HG02610 (cell line): ENCODE results near the gene PXDN.

Experiments used
- ATAC-seq: cut with Tn5 transposase; IDR thresholded peaks from one replicate; pipeline ENCODE4 v1.9.1; 2021; ENCODE audit warnings: mild to moderate bottlenecking, moderate library complexity; ENCODE audit not compliant: unreplicated experiment

Gene PXDN

DNA sequence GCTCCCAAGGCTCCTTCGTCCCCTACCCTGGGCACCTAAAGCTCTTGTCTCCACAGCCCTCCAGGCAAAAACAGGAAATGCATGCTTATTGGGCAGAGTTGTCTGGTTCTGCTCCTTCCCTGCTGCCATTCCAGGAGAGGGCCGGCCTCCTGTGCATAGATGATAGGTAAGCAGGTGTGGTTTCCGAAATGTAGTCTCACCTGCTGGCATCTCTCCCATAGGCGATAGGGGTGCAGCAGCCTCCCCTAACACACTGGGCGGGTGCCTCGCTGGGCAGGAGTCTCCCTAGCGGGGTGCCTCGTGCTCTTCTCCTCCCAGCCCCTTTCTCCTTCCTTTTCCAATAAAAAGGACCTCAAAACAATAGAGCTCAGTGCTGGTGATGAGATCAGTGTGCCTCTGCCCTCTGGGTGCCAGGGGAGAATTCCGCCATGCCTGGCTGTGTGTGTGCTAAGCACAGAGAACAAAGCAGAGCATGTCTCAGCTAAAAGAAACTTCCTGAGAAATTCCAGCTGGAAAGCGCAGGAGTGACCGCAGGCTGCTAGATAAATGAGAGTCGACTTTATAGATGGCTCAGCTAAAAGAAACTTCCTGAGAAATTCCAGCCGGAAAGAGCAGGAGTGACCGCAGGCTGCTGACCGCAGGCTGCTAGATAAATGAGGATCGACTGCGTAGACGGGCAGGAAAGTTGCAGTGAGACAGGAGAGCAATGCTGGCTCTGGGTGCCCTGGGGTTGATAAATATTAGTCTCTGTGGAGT, 11.3 kb upstream of the PXDN start:
- ATAC-seq: no peak

DNA sequence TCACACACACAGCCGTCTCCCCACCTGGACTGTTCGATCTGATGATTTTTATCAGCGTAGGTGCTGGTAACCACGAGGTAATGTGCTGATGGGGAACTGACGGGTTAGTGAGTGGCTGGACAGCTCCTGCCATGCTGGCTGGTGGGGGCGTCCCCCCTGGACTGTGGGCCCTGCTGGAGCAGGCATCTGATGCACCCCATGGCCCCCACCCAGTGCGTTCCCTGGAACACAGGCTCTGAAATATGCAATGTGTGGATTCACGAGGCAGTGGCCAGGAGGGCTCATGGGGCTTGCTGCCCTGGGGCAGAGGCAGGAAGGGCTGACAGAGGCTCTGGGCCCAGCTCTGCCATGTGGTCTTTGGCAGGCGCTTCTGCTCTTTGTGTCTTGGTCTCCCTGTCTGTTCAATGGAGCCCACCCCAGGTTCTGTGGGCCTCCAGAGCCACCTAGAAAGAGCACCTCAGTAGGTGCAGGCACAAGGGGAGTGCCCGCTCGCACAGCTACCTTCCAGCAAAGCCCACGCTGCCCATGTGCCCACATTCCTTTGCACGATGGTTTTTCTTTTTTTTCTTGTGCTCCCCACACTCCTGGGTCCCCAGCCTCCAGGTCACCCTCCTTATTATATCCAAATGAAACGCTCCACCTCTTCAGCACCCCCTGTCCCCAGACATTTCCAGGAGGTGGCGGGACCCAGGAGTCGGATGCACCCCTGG, 10.3 kb upstream of the PXDN start:
- ATAC-seq: no peak

DNA sequence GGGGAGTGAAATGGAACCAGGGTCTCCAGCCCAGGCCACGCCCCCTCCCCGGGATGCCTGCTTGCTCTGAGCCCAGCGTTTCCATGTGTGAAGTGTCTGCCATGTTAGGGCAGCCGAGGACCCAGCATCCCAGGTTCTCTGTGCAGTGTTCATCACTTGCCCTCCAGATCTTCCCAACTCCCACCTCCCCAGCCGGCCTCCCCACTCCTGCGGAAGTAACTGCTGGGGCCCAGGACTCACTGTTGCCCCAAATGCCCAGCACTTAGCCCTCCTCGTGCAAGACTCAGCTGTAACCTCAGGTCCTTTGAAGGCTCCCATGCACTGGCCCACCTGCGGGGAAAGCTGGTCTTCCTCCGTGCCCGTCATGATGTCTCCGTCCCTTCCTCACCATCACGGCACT, 9.7 kb upstream of the PXDN start:
- no peak for ATAC-seq

DNA sequence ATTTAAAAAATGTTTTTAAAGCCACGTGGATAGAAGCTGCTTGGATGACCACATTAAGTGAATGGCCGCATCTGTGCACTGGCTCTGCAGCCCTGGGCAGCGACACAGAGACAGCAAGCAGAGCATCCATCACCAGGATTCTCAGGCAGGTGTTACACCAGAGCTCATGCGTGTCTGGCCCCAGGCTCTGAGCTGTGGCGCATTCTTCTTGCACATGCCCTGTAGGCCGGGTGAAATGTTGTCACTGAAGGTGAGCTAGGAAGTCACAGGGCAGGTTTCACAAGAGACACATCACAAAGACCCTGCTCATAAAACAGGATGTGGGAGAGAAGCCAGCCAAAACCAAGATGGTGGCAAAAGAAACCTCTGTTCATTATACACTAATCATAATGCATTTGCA, 8.4 kb upstream of the PXDN start:
- no peak for ATAC-seq

DNA sequence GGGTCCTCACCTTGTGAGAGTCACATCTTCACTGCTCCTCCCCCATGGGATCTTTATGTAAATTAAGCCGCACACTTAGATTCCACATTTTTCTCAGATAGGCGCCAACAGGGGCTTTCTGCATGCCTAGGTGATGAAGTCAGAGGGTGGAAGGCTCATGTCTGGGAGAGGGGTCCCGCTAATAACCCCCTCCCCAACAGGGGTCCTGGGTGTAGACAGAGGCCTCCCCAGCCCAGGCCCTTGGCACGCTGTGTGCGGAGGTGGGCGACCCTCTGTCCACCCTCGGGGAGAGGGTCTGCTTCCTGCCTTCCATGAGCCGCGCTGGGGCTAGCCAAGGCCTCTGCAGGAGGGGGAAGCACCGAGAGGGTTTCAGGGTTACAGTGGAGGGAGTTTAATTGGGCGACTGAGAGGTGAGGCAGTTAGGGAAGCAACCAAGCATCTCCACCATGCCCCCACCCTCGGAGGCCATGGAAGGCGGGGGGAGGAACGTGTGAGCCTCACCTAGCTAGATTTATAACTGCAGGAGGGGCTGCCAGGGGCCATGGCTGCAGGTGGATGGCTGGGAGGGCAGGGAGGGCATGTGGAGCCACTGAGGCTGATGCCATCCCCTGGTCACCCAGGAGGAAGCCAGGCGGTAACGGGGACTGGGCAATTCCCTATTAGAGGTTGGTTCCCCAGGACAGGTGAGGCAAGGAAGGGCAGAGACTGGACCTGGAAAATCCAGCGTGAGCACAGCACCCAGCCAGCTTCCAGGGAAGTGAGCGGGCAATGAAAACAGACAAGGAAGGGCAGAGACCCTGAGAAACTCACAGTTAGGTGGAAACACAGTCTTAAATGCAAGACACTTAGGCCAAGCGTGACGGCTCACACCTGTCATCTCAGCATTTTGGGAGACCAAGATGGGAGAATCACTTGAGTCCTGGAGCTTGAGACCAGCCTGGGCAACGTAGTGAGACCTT, 7.7 kb upstream of the PXDN start:
- ATAC-seq: no peak

DNA sequence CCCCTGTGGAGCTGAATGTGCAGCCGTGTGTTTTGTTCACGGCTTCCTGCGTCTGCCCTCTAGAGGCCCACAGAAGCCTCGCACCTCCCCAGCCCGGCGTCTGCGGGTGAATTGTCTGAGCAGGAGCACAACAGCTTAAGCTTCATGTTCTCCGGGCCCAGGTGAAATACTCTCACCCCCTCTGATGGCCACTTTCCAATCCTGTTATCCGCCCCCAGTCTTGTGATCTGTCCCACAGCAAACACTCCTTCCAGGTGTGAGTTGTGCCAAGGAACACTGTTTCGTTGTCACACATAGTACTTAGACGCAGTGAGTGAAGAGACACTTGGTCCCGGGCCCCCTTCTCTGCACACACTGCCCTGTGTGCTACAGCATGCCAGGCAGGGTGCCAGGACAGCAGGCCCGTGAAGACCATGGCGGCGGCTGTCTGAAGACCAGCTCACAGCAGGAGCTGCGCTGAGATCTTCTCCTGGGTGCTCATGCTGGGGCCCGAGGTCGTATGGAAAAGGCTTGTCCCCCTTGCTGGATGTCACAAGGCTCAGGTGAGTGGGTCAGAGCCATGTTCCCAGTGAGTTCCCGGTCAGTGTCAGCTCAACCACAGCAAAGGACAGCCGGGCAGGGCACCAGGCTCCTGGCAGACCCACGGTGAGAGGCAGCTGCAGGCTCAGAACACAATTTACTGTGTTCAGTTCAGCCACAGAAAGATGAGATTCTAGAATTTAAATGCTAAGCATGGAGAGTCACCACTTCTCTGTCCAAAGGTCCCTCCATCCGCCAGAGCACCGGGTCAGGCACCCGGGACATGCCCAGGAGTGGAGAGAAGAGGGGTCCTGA, 6.8 kb upstream of the PXDN start:
- ATAC-seq: no peak

DNA sequence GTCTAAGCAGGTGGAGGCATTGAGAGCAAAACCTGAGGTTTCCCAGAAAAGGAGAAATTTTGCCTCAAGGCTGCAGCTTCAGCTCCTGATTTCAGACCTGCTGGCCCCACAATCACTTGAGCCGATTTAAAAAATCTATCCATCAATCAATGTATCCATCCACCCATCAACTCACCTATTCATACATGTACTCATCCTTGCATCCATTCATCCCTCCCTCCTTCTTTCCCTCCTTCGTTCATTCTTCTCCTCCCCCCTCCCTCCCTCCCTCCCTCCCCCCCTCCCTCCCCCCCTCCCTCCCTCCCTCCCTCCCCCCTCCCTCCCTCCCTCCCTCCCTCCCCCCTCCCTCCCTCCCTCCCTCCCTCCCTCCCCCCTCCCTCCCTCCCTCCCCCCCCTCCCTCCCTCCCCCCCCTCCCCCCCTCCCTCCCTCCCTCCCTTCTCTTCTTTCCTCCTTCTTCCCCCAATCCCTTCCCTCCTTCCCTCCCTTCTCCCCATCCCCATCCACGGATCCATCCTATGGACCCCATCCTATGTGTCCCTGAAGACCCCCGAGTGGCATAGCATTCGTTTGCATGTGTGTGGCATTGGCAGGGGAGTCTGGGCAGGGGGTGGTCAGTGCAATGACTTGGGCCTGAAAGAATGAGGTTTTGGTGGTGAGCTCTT, 6.1 kb upstream of the PXDN start:
- no peak for ATAC-seq

DNA sequence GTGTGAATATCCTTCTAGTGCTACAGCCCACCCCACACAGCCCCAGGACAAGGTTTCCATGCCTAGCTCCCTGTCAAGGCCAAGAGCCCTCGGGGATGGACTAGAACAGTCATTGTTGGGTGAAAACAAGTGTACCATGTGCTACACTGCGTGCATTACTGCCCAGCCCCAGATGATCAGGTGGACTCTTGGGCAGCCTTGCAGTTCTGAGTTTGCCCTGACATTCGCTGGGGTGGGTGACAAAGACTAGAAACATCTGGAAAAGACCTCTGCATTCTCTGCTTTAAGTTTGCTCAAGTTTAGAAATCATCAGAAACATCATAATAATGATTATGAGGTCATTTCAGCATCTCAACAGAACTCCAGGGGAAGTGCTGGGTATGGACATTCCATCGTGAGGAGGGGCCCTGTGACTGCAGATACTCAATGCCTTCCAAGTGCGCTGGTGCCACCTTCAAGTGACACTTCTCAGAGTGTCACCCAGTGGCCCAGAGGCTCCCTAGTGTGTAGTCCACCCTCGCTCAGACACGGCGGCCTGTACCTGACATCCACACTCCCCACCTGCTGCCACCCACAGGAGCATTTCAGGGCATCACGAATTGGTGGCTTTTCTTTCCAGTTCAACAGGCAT, 5.3 kb upstream of the PXDN start:
- ATAC-seq: no peak

DNA sequence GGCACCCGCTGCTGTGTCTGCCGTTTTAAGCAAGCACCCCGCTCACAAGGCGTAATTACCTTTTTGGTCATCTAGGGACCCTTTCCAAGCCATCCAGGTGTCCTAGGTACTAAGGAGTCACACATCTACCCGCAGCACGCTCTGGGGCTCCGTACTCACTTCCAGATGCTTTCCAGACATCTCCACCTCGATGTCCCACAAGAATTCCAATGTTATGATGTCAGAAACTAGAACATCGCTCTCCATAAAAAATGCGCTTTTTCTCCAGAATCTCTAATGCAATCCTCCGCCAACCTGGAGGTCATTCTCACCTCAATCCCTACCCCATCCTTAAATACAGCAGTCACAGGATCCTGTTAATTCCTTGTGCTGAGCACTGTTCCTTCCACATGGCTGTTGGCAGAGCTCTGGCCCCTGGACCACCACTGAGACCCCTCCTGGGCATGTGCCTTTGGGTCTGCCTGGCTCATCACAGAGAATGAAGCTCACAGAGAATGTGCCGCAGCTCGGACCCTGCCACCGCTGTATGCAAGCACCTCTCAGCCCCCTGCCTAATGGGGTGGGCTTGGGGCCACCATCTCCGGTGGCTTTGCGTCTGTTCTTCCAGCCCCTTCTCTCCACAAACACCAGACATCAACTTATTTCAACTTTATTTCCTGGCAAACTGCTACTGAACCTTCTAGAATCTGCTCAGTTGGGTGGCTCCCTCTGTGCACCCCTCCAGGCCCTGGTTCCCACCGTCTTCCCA, 4.6 kb upstream of the PXDN start:
- no peak for ATAC-seq

DNA sequence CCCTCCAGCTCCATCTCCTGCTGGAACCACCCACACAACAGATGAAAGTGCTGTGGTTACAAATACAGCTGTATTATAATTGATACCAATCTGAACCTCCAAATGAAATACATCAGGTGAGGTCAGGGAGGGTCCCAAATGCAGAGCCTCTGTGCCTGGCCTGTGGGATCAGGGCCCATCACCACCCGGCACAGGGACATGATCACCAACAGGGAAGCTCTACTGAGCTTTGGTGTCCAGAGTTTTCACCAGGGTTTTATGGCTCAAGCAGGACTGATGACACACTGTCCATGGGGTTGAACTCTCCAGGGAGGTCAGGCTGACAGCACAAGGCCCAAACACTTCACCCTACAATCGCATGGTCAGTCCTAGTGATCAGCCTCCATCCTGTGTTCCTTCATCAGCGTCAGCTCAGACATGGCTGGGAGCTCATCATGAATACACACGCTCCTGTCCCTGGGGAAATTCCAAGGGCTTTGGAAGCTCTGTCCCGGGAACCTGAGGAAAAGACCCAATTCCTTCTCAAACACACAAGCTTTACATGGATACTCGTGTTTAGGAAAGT, 3.9 kb upstream of the PXDN start:
- no peak for ATAC-seq

DNA sequence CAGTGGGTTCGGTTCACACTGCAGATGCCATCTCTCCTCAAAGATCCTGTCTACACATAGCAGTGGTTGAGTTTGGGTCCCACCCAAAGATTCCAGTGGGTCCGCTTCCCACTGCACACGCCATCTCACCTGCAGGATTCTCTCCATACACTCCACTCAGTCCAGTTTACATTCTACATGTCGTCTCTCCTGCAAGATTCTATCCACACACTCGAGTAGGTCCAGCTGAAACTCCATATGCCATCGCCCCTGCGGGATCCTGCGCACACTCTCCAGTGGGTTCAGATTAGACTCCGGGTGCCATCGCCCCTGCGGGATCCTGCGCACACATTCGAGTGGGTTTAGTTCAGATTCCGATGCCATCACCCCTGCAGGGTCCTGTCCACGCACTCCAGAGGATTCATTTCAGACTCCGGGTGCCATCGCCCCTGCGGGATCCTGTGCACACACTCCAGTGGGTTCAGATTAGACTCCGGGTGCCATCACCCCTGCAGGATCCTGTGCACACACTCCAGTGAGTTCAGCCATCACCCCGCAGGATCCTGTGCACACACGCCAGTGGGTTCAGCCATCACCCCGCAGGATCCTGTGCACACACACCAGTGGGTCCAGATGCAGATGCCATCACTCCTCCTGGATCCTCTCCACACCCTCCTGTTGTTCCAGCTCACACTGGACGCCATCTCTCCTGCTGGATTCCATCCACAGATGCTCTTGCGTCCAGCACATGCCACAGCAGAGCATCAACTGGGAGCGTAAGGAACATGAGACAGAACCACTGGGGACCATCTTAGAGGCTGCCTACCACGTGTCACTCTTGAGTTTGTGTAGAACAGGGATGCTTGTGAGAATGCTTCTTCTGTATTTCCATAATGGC, 3.0 kb upstream of the PXDN start:
- ATAC-seq: no peak

DNA sequence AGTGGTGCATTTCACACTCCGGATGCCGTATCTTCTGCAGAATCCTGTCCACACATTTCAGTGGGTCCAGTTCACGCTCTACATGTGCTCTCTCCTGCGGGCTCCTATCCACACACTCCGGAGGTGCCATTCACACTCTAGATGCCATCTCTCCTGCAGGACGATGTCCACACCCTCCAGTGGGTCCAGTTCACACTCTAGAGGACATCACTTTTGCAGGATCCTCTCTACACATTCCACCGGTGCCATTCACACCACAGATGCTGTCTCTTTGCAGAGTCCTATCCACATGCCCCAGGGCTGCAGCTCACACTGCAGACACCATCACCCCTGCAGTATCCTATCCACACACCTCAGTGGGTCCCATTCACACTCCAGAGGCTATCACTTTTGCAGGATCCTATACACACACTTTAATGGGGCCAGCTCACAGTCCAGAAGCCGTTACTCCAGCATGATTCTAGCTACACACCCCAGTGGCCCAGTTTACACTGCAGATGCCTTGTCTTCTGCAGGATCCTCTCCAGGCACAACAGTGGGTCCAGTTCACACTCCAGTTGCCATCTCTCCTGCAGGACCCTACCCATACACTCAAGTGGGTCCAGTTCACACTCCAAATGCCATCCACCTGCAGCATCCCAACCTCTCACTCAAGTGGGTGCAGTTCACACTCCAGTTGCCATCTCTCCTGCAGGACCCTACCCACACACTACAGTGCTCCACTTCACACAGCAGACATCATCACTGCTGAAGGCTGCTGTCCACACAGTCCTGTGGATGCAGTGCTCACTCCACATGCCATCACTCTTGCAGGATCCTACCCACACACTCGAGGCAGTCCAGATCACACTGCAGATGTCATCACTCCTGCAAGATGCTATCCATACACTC, 2.1 kb upstream of the PXDN start:
- no peak for ATAC-seq

DNA sequence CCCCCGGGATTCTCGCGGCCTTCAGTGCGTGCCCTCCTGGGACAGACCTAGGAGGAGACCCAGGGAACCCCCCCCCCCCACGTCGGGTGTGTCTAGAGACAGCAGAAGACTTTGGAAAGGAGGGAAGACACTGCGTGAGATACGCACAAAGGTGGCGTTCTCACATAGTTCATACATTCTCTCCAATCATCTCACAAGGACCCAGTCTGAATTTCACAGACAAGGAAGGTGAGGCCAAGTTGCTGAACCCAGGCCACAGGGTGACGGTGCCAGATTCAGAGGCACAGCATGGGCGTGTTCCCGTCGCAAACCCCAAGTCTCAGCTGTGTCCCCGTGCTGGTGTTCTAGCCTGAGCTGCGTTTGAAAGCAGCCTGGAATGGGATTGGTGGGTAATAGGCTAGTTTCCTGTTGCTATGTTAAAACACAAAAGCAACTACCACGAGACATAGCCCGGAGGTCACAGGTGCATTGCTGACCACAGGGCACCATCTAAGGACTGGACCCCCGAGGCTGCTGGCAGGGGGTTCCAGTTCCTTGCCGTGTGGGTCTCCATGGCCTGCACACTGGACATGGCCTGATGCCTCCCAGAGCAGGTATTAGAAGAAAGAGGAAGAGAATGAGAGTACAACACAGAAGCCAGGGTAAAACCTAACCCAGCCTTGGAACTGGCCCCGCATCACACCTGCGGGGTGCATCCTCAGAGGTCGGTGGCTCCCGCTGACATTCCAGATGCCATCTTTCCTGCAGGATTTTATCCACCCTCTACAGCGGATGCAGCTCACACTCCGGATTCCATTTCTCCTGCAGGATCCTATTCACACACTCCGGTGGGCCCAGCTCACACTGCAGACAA, 1.1 kb upstream of the PXDN start:
- no peak for ATAC-seq

DNA sequence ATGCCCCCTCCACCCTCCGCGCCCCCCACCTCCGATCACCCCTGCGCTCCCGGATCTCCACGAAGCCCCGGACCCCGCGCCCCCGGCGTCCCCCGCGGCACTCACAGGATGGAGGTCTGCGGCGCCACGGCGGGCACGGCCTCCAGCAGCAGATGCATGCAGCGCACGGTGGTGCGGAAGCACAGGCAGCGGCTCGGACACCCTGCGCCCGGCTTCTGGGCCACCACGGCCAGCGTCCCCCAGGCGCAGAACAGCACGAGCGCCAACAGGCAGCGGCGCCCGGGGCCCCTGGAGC, 217 bp downstream of the PXDN start:
- ATAC-seq: no peak

DNA sequence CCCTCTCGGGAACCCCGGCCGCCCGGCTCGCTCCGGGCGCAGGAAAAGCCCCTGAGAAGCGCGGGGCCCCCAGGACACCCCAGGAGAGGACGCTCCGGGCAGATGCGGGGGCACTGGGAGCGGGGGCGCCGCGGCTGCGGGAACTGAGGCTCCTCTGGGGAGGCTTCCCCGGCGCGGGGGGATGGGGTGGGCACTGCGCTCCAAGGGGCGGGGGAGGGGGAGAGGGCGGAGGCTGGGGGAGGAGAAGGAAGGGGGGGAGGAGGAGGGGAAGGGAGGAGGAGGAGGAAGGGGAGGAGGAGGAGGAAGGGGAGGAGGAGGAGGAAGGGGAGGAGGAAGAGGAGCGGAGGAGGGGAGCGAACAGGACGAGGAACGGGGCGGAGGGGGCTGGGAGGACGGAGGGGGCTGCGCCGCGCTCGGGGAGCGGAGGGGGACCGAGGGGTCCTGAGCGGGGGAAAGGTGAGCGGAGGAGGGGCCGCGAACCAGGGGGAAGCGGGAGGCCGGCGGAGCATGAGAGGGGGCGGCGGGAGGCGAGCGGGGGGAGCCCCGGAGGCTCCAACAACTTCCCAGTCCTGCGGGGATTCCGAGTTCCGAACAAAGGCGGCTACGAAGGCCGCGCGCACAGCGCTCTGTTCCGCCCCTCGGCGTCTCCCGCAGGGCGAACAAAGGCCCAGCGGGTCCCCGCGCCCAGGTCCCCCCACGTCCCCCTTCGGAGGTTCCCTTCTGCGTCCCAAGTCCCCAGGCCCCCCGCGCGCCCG, 742 bp downstream of the PXDN start:
- ATAC-seq: no peak
